Superior temporal gyrus (tissue), 1 donor: ENCODE measurements around the gene HOMEZ.
"Not testable (repeated sequence)": the region's sequence is repeated elsewhere in the genome, so short reads cannot be mapped to it uniquely, and the experiment has no call there.

Experiments
- DNase-seq: peaks from one replicate; pipeline ENCODE4 v3.0.0-alpha.2; 2016; ENCODE audit errors: extremely low spot score

HOMEZ gene

DNA sequence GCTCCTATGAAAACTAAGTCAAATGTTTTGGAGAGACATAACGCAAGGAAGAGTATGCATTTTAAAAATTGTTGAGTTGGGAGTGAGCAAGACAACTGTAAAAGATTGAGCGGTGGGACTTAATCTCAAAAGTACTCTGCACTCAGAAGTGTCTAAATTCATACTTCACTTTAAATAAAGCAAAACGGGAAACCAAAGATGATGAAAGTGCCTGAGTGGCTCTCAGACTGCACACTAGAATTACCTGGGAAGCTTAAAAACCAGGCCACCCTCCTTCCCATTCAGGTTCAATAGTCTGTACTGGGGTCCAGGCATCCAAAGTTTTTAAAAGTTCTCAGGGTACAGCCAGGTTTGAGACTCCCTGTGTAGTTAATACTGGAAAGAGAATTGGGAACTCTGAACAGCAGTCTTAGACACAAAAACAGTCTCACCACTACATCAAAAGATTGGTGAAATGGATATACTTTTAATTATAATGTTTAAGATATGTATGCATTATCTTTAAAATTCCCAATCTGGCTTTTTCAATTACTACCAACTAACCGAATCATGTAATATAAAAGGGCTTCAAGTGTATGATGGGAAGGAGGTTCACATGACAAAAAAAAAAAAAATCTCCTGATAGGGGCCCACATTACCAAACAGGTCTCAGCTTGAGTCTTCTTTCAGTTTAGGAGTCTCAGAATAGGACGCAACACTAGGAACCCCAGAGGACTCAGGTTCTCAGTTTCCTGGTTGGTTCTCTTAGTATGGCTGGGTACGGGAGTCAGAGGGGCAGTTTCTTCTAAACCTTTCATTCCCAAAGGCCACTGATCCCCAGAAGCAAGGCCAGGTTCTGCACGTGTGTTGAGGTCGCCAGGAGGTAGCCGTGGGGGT lies 1.0 kb downstream of the HOMEZ start:
- peak; percentile 38 for DNase-seq

DNA sequence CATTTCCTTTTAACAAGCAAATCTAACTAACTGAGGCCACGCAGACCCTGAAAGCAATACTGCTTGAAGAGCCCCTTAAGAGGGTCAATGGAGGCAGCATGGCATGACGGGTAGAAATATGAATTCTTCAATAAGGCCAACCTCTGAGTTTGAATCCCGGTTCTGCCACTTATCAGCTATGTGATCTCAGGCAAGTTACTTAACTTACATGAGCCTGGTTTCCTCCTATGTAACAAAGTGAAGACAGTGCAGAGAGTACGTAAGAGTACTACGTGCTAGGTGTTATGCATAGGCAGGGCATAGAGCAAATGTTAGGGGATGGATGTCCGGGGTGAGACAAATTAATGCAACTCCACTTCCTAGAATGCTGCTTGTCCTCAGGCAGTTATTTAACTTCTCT lies 4.7 kb downstream of the HOMEZ start:
- DNase-seq, result no peak

GRCh38 chr14:23277928-23278327 lies 8.0 kb downstream of the HOMEZ start:
- DNase-seq, result not testable (repeated sequence)

DNA sequence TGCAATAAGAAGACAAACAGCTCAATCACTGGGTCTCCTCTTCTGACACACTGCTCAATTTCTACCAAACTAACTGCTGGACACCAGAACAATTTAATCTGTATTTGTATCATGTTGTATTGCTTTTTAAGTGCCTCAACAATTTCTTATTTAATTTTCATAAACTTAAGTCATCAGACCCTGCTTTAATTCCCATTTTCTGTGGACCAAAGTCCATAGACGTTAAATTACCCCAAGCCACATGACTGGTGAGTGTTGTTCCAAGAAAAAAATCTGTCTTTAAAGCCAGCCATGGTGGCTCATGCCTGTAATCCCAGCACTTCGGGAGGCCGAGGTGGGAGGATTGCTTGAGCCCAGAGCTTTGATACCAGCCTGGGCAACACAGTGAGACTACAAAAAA lies 8.7 kb downstream of the HOMEZ start:
- DNase-seq, result no peak

GRCh38 chr14:23275412-23275811 lies 10.5 kb downstream of the HOMEZ start:
- no peak for DNase-seq

- no peak for DNase-seq
These were observed 16.7 kb downstream of the HOMEZ start for GRCh38 chr14:23269193-23269592.

GRCh38 chr14:23260849-23261248 lies 25.1 kb downstream of the HOMEZ start:
- DNase-seq, result not testable (repeated sequence)

- no peak for DNase-seq
These were observed 26.5 kb downstream of the HOMEZ start for GRCh38 chr14:23259426-23259825.

GRCh38 chr14:23258256-23258655 lies 27.7 kb downstream of the HOMEZ start:
- no peak for DNase-seq

DNA sequence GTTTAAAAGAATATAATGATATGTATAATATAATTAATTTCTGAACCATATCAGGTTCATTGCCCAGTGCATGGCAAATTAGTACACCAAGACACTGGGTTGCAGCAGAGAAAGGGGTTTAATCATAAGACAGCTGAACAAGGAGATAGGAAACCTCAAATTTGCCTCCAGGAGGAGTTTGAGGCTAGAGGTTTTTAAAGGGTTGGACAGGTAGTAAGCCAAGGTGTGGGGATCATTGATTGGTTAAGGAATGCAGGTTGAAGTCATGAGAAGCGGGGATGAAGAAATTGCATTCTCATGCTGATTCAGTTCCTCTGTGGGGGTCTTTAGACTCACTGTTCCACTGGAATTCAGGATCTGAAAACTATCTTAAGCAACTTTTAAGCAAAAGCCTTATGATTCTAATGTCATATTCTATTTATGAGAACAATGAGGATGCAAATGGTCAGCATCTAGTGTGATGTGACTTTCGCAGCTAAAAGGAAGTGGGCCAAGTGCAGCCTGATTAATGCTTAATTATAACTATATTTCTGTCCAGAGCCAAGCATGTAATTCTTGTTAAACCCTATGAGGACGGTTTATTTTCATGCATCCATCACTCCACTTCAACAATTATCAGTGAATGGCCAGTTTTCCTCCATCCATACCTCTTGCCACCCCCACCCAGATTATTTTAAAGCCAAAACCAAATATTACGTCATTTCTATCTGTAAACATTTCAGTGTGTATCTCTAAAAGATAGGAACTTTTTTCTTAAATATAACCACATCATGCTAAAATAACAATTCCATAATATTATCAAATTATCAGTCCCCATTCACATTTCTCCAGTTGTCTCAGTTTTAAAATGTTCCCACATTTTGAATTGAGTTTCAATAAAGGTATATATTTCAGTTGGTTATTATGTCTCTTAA lies 33.3 kb downstream of the HOMEZ start:
- DNase-seq, result no peak

- DNase-seq, result no peak
These were observed 33.9 kb downstream of the HOMEZ start for GRCh38 chr14:23252006-23252405.

DNA sequence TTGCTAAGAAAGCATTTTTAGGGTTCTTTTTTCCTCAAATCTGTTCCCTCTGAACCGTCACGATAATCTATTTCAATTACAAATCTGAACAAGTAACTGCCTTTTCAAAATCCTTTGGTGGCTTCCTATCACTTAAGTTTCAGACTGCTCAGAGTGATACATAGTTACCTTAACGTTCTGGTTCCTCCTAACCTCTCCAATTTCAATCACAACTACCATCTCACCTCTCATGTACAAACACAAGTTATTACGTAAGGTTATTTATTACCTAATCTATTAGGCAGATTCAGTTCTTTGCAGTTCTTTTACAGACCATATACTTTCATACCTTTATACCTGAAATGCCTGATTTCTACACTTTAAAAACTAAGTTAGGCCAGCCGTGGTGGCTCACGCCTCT lies 36.1 kb downstream of the HOMEZ start:
- no peak for DNase-seq

DNA sequence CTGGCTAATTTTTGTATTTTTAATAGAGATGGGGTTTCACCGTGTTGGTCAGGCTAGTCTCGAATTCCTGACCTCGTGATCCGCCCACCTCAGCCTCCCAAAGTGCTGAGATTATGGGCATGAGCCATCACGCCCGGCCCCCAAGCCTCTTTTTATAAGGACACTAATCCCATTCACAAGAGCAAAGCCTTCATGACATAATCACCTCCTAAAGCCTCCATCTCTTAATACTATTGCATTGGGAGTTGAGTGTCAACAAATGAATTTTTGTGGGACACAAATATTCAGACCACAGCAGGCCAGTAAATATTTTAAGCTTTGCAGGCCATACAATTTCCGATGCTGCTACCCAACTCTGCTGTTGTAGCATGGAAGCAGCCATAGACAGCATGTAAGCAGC lies 37.3 kb downstream of the HOMEZ start:
- no peak for DNase-seq

DNA sequence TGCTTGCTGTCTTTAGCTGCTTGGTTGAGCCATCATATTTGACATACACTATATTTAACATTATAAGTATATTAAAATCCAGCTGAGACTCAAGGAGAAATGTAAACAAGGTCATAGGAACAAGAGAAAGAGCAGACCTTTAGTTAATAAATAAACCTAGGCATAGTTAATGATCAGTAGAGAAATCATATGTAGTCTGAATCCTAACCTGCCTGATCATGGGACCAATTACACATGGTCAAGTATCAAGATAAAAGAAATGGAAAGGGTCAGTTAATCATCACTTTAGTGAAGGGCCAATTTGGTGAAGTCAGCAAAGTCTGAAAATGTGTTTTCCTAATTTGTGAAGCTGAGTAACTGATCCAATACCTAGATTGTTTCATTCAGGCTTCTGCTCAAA lies 40.6 kb downstream of the HOMEZ start:
- no peak for DNase-seq

- DNase-seq, result no peak
These were observed 42.9 kb downstream of the HOMEZ start for GRCh38 chr14:23243066-23243465.

GRCh38 chr14:23242076-23242475 lies 43.9 kb downstream of the HOMEZ start:
- DNase-seq, result no peak

DNA sequence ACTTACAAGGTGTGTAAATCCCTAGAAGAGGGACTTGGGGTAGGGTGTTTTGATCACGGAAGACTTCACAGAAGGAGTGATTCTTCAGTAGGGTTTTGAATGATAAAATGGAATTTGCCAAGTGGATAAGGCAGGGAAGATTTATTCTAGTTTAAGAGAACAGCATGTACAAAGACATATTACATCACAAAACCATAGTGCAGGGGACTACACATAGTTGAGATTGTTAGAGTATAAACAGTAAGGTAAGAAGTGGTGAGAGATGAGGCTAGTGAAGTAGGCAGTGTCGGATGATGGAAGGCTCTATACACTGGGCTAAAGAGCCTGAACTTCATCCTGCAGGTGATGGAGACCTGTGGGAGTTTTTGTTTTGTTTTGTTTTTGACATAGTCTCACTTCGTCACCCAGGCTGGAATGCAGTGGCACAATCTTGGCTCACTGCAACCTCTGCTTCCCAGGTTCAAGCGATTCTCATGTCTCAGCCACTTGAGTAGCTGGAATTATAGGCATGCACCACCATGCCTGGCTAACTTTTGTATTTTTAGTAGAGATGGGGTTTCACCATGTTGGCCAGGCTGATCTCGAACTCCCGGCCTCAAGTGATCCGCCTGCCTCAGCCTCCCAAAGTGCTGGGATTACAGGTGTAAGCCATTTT lies 44.7 kb downstream of the HOMEZ start:
- DNase-seq, result not testable (repeated sequence)

- DNase-seq, result no peak
These were observed 45.3 kb downstream of the HOMEZ start for GRCh38 chr14:23240661-23241060.

- DNase-seq, result peak; percentile 76
These were observed 47.9 kb downstream of the HOMEZ start, which contains the start of gene RNF212B for GRCh38 chr14:23237772-23238594. Gene RNF212B (plus strand): TSS chr14:23237936. CDS start chr14:23240346, 2,410 bp downstream.

GRCh38 chr14:23232241-23232808 lies 53.6 kb downstream of the HOMEZ start:
- DNase-seq, result not testable (repeated sequence)

GRCh38 chr14:23228812-23229211 lies 57.1 kb downstream of the HOMEZ start:
- DNase-seq, result no peak
